ENCODE data around the gene MED8.

The MED8 gene

DNA sequence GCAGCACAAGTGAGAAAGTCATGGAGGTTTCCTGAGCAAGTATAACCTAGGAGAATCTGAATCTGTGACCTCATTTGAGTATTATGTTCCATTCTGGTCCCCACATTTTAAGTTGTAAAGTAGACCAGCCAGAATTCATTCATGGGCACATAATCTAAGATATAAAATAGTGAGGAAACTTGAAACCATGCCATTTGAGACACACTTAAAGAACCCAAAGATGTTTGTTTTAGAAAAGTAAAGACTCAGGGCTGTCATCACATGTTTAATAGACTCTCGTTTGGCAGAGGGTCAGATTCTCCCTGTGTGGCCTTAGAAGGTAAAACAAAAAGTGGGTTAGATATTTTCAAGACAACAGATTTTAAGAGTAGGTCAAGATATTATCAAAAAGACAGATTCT, 6.5 kb upstream of the MED8 start:
- H3K4me1 ChIP-seq, result peaks cover under 1 to 5% (median 3%) of the 10 kb centered on the region in 10 experiments; a peak in 19 of 20 replicates
- H3K9me3 ChIP-seq (replicated peaks in 1 of 11), result no peaks in the 10 kb centered on the region
- H3K9ac ChIP-seq, result no peak overlapping the region
- no peaks in the 10 kb centered on the region for H3K27me3 ChIP-seq
- no peak overlapping the region for H3K27ac ChIP-seq
- peaks cover 0 to 32% (median 5%) of the 10 kb centered on the region in 11 experiments; a peak in 12 of 22 replicates for H4K20me1 ChIP-seq
- H3K36me3 ChIP-seq, result peaks cover 23 to 61% (median 43%) of the 10 kb centered on the region in 11 experiments; a peak in 21 of 22 replicates
- TF ChIP-seq Cebpa-rat (IDR thresholded peaks at IDR 0.05), result no peak
- H3K4me3 ChIP-seq, result no peak overlapping the region
- no peak overlapping the region for H3K4me2 ChIP-seq

DNA sequence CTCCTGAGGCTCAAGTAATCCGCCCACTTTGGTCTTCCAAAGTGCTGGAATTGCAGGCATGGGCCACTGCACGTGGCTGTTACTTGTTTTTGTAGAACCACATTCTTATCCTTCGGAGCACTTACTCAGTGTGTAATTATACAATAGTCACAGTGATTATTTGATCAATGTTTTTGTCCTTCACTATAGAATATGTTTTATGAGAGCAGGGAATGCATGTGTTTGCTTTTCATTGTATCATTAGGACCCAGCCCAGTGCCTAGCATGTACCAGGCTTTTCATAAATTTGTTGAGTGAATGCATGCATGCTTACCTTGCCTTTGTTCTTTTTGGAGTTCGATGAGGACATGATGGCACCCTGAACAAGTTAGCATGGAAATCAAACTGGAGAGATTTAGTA, 5.9 kb upstream of the MED8 start:
- H3K36me3 ChIP-seq, result peaks cover 23 to 60% (median 41%) of the 10 kb centered on the region in 11 experiments; a peak in 21 of 22 replicates
- no peak overlapping the region for H3K4me3 ChIP-seq
- peaks cover 0 to 32% (median 5%) of the 10 kb centered on the region in 11 experiments; a peak in 12 of 22 replicates for H4K20me1 ChIP-seq
- H3K27ac ChIP-seq, result no peak overlapping the region
- H3K4me1 ChIP-seq, result peaks cover 6 to 10% (median 8%) of the 10 kb centered on the region in 10 experiments
- H3K9me3 ChIP-seq (replicated peaks in 1 of 11), result no peaks in the 10 kb centered on the region
- H3K9ac ChIP-seq, result no peak overlapping the region
- no peaks in the 10 kb centered on the region for H3K27me3 ChIP-seq
- no peak overlapping the region for H3K4me2 ChIP-seq
- no peak for TF ChIP-seq Cebpa-rat (IDR thresholded peaks at IDR 0.05)

DNA sequence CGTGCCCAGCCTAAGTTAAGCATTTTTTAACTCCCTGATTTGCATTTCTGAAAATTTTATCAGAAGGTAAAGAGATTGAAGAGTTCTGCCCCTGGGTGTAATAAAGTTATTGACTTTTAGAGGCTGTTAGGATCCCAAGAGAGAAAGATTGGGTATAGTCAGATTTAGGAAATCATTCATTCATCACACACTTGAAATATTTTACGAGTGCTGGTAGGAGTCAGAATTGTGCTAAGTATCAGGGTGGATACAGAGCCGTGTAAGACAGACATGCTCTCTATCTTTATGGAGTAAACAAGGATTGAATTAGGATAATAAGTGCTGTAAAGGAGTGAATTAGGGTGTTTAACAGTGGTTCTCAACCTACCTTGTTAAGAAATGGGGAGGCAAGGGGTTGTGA, 3.1 kb upstream of the MED8 start:
- TF ChIP-seq Cebpa-rat (IDR thresholded peaks at IDR 0.05), result no peak
- Histone ChIP-seq H3K9ac (0 out of 22 replicates have a peak overlapping the region, but pooled peaks of 1 of the 11 experiments have one; percentile 21), H4K20me1 (peaks cover 0 to 42% (median 10%) of the 10 kb centered on the region in 11 experiments; a peak in 11 of 22 replicates), H3K4me1 (peaks cover 21 to 27% (median 23%) of the 10 kb centered on the region in 10 experiments), H3K9me3 (replicated peaks in 1 of 11) (no peaks in the 10 kb centered on the region), H3K27me3 (no peaks in the 10 kb centered on the region), H3K36me3 (peaks cover 24 to 56% (median 39%) of the 10 kb centered on the region in 11 experiments; a peak in 21 of 22 replicates), H3K4me3 (no peak overlapping the region), H3K27ac (no peak overlapping the region), H3K4me2 (no peak overlapping the region)

DNA sequence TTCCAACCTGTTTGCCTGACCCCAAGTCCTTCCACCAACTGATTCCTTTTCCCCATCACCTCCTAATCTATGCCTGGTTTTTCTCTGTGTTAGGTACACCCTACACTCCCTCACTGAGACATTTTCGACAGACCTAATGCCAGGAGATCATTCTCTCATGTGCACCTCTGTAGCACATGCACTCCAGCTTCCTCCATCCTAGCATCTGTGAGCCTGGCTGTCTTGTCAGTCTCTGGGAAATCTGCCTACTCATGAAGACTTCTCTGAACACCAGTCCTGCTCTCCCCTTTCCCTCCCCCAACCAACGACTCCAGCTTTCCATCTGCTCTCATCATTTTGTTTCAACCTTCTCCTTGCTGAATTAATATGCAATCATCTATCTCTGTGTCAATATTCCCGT, 987 bp downstream of the MED8 start:
- H3K4me3 ChIP-seq, result peak overlapping the region; percentile 71 to 96 (median 88)
- peak overlapping the region; percentile 82 to 97 (median 91) for H3K4me2 ChIP-seq
- peak overlapping the region in 6 of 11 experiments; percentile 11 to 87 (median 80); a peak in 6 of 22 replicates for H3K27ac ChIP-seq
- no peaks in the 10 kb centered on the region for H3K27me3 ChIP-seq
- H3K9ac ChIP-seq, result peak overlapping the region; percentile 78 to 89 (median 85); a peak in 21 of 22 replicates
- no peak for TF ChIP-seq Cebpa-rat (IDR thresholded peaks at IDR 0.05)
- H3K9me3 ChIP-seq (replicated peaks in 1 of 11), result no peaks in the 10 kb centered on the region
- H4K20me1 ChIP-seq, result peaks cover 0 to 20% (median 6%) of the 10 kb centered on the region in 11 experiments; a peak in 10 of 22 replicates
- peaks cover 22 to 36% (median 26%) of the 10 kb centered on the region in 10 experiments for H3K4me1 ChIP-seq
- peaks cover 43 to 56% (median 47%) of the 10 kb centered on the region in 11 experiments for H3K36me3 ChIP-seq

DNA sequence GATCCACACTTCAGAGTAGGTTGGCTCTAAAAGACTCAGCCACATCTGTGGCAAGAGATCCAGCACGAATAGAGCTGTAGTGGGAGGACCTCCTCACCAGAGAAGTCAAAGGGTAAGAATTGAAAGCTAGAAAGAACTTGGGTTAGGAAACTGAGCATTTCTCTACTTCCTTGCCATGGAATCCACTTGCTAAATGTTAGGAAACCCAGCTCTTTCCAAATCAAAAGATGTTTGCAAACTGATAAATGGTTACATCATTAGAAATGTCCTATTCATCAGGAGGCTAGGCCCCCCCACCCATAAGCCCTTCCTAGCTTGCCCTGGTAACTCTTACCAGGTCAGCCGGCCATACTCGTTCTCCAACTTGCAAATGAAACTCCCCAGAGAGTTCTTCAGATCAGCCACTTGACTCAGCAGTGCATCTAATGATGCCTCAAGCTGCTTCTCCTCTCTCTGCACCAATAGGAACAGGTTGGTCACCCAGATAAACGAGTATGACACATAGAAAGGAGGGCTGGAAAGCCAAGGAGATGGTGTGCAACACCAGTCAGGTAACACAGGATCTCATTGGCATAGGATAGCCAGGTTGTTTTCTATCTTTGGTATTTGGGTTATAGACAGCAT, 1.5 kb downstream of the MED8 start:
- no peak for TF ChIP-seq Cebpa-rat (IDR thresholded peaks at IDR 0.05)
- H3K36me3 ChIP-seq, result peaks cover 47 to 56% (median 50%) of the 10 kb centered on the region in 11 experiments
- H3K4me2 ChIP-seq, result peak overlapping the region; percentile 82 to 97 (median 91)
- peaks cover 22 to 41% (median 26%) of the 10 kb centered on the region in 10 experiments for H3K4me1 ChIP-seq
- H3K27me3 ChIP-seq, result no peaks in the 10 kb centered on the region
- H3K27ac ChIP-seq, result 0 out of 22 replicates have a peak overlapping the region, but pooled peaks of 1 of the 11 experiments have one; percentile 11
- H4K20me1 ChIP-seq, result peaks cover 0 to 15% (median 5%) of the 10 kb centered on the region in 11 experiments; a peak in 7 of 22 replicates
- no peaks in the 10 kb centered on the region for H3K9me3 ChIP-seq (replicated peaks in 1 of 11)
- H3K4me3 ChIP-seq, result peak overlapping the region in 9 of 10 experiments; percentile 71 to 96 (median 87); a peak in 13 of 20 replicates
- H3K9ac ChIP-seq, result peak overlapping the region in 8 of 11 experiments; percentile 35 to 89 (median 84); a peak in 12 of 22 replicates

DNA sequence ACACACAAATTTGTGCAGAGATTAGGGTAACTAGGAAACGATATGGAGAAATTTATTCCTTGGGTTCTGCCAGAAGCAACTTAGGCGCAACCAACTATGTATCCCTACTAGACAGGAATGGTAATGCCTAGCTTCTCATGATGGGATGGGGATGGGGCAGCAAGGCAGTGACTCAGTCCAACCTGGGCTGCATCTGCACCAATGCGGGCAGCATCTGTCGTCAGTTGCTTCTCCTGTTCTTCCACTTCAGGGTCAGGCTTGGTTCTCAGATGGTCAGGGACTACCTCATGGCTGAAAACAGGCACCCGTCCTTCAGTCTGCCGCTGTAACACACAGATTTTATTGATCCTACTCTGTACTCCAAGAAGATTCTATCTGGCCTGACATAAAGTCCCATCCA, 2.9 kb downstream of the MED8 start:
- Histone ChIP-seq H3K9me3 (replicated peaks in 1 of 11) (no peaks in the 10 kb centered on the region), H3K4me1 (peaks cover 26 to 55% (median 37%) of the 10 kb centered on the region in 10 experiments), H3K27ac (no peak overlapping the region), H3K9ac (peak overlapping the region in 3 of 11 experiments; percentile 7 to 34 (median 27); a peak in 4 of 22 replicates), H3K4me3 (no peak overlapping the region), H3K27me3 (no peaks in the 10 kb centered on the region), H3K36me3 (peaks cover 56 to 65% (median 61%) of the 10 kb centered on the region in 11 experiments), H3K4me2 (no peak overlapping the region), H4K20me1 (peaks cover 0 to 12% (median 3%) of the 10 kb centered on the region in 11 experiments; a peak in 6 of 22 replicates)
- no peak for TF ChIP-seq Cebpa-rat (IDR thresholded peaks at IDR 0.05)

DNA sequence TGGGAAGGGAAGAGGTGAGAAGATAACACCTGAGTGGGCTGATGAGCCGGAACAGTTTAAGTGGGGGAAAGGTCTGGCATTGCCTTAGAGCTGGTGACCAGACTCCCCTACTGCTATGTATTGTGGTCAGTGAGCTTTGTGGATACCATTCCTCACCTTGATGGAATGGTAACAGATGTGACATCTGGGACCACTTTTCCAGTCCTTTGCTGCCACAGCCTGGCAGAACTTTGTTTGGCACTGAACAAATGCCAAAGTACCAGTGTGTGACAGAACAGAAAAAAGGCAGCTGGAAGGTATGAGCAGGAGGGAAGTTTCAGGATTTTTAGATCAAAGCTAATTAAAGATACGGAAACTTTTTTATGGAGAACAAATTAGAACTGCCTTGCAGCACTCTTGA, 6.2 kb downstream of the MED8 start:
- TF ChIP-seq Cebpa-rat (IDR thresholded peaks at IDR 0.05), result no peak
- no peaks in the 10 kb centered on the region for H3K9me3 ChIP-seq (replicated peaks in 1 of 11)
- H3K36me3 ChIP-seq, result peaks cover 59 to 79% (median 66%) of the 10 kb centered on the region in 11 experiments
- H3K27me3 ChIP-seq, result no peaks in the 10 kb centered on the region
- no peak overlapping the region; a peak in 1 of 22 replicates for H3K9ac ChIP-seq
- no peak overlapping the region for H3K4me3 ChIP-seq
- peaks cover 0 to 10% (median under 1%) of the 10 kb centered on the region in 11 experiments; a peak in 6 of 22 replicates for H4K20me1 ChIP-seq
- peak overlapping the region in 2 of 11 experiments; percentile 80 to 91; a peak in 4 of 22 replicates for H3K4me2 ChIP-seq
- H3K27ac ChIP-seq, result no peak overlapping the region
- H3K4me1 ChIP-seq, result peaks cover 5 to 59% (median 27%) of the 10 kb centered on the region in 10 experiments

DNA sequence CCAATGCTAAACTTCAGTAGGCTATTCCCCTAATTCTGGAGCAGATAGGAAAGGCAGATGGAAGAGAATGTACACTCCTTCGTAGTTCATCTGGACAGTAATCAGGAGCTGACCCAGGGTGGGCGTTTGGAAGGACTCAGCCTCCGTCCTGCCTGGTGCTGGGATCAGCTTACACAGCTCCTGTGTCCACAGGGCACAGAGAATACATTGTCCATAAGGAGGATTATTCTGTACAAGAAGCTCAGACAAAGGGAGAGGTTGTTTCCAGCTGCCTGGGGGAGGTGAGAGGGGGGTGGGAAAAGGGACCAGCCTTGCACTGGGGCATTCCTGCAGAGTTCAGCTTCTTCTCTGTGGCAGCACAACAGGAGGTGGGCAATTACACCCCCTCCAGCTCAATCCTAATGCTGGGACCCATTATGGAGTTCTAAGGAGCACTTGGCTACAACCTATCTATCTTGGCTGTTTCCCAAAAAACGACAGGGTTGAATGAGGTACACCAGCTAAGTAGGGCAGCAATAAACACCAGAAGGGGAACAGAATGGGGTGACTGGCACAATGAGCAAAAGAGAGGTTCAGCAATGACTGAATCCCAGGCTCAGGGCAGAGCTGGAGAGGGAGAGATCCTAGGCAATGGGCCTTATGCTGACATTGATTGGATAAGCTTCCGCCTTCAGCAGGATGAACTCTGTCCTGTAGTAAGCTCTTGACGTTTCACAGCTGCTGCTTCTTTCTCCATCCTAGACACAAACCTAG, 7.4 kb downstream of the MED8 start:
- Histone ChIP-seq H3K27me3 (no peaks in the 10 kb centered on the region), H3K9me3 (replicated peaks in 1 of 11) (no peaks in the 10 kb centered on the region), H3K9ac (peak overlapping the region in 2 of 11 experiments; percentile 6 to 27; a peak in 6 of 22 replicates), H3K36me3 (peaks cover 49 to 81% (median 60%) of the 10 kb centered on the region in 11 experiments), H3K27ac (peak overlapping the region in 9 of 11 experiments; percentile 0 to 81 (median 70); a peak in 17 of 22 replicates), H3K4me2 (peak overlapping the region in 9 of 11 experiments; percentile 4 to 91 (median 79); a peak in 17 of 22 replicates), H3K4me3 (no peak overlapping the region), H4K20me1 (peaks cover 0 to 6% (median 0%) of the 10 kb centered on the region in 11 experiments; a peak in 2 of 22 replicates), H3K4me1 (peaks cover 0 to 46% (median 18%) of the 10 kb centered on the region in 10 experiments; a peak in 16 of 20 replicates)
- no peak for TF ChIP-seq Cebpa-rat (IDR thresholded peaks at IDR 0.05)

Measured in BLaER1 treated with 17β-estradiol and CSF1 and Interleukin-3, amounts not matched to agents 10 nM and 100 nM (cell line).